Fibroblast of skin of right biceps (primary cell): ENCODE data around the gene CDKN2C.
"Not testable (repeated sequence)": the region's sequence is repeated elsewhere in the genome, so short reads cannot be mapped to it uniquely, and the experiment has no call there.

ENCODE experiments used
- DNase-seq: peaks from one replicate; pipeline ENCODE4 v3.0.0-alpha.2; 2013

Gene CDKN2C

GRCh38 chr1:50981741-50982140 is 11.7 kb downstream of the CDKN2C start:
- no peak for DNase-seq

DNA sequence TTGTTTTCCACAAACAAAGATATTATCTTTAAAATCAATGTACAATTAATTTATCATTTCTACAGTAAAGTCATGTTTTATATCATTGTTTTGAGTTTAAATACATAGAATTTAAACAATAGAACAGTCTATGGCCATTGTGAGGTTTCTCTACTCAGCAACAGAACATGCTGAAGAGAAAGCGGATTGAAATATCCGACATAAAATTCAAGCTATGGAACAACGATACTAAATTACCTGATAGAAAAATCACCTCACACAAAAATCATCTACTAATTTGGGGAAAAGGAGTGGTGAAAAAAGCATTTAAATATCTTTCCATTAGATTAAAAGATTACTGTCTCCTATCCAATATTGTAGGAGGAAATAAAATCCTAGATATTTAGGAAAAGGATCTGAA is 12.6 kb downstream of the CDKN2C start:
- no peak for DNase-seq

- DNase-seq: no peak
Measured at GRCh38 chr1:50983219-50983802, 13.3 kb downstream of the CDKN2C start.

DNA sequence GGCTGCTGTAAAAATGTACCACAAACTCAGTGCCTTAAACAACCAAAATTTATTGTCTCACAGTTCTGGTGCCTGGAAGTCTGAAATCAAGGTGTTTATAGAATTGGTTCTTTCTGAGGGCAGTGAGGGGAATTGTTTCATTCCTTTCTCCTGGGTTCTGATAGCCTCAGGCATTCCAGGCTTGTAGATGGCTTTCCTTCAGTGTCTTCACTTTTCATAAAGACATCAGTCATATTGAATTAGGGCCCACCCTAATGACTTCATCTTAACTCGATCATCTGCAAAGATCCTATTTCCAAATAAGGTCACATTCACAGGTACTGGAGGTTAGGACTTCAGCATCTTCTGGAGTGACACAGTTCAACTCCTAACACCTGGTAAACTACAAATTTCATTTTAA is 15.0 kb downstream of the CDKN2C start:
- no peak for DNase-seq

DNA sequence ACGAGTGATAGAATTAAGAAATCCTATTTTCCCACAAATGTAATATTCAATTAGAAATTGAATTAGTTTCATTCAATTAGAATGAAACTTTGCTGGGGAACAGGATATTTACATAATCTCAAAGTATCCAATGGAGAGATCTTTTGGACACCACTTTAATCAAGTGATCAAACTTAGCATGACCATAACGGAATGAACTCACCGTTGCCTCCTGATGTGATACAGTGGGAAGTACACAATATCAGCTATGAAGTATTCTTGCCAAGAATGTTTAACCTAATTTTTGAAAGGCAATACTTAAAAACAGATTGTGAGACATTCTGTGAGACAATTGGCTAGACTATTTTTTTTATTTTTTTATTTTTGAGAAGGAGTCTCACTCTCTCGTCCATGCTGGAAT is 16.6 kb downstream of the CDKN2C start:
- no peak for DNase-seq

DNA sequence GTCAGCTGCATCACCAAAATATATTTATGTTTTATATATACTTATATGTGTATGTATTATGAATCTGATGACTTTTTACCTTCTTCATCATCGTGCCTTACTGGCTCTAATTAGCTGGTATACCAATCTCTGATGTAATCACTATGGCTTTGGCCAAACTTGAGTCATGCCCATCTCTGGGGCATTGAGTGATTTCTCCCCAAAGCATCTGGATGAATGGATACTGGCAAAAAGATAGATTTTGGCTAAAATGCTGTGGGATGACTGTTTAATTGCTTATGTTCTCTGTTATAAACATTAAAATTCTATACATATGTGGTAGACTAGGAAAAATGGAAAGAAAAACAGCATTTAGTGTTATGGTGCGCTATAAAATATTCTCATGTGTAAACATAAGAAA is 19.6 kb downstream of the CDKN2C start:
- DNase-seq: peak; percentile 27

DNA sequence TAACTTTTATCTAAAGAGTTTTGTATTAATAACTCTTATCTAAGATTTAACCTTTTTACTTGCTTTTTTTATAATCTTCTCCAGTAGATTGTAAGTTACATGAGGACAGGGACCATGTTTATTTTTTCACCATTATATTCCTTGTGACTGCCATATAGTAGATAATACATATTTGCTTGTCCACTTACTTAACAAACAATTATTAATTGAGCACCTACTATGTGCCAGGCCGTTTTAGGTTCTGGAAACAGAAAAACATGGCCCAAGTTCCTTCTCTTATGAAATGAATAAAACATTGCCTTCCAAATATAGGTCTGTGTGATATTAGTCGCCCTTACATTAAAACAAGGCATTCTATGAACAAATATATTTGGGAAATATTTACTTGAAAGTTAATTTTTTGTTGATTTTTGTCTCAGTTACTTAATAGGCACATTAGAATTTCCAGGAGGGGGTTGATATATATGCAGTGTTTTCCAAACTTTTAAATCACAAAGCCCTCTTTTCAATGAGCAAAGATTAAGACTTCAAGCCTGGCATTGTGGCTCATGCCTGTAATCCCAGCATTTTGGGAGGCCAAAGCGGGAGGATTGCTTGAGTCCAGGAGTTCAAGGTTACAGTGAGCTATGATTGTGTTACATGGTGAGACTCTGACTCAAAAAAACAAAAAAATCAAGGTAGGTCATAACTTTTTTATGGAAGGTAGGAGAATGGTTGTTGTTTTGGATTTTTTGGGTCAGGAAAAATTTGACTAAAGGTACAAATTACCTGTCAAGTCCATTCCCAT is 22.7 kb downstream of the CDKN2C start:
- no peak for DNase-seq

- no peak for DNase-seq
Measured at GRCh38 chr1:50993645-50994044, 23.6 kb downstream of the CDKN2C start.

DNA sequence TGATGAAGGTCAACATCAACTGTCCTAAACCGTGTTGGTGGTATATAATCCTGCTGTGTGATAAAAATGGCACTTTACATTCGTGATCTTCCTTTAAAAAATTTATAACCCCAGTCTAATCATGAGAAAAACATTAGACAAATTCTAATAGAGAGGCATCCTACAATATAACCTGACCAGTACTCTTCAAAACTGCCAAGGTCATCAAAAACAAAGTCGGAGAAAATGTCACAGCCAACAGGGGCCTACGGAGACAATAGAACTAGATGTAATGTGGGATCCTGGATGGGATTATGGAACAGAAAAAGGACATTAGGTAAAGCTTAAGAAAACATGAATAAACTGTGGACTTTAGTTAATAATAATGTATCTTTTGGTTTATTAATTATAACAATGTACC is 25.0 kb downstream of the CDKN2C start:
- no peak for DNase-seq

DNA sequence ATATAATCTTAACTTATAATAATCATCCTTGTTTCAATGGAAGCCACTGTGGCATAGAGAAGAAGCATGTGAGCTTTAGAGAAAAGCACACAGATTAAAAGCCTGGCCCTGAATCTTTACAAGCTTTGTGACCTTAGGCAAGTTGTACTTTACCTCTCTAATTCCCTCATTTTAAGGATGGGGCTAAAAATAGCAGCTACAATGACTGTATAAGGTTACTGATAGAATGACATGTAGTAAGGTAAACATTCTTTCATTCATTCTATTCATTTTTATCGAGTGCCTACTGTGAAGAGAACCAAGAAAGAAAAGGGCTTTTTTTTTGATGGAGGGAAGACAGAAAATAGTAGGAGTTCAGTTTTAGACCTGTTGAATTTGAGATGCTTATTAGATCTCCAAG is 25.6 kb downstream of the CDKN2C start:
- DNase-seq: no peak

- DNase-seq: no peak
Measured at GRCh38 chr1:50996083-50996482, 26.0 kb downstream of the CDKN2C start.

DNA sequence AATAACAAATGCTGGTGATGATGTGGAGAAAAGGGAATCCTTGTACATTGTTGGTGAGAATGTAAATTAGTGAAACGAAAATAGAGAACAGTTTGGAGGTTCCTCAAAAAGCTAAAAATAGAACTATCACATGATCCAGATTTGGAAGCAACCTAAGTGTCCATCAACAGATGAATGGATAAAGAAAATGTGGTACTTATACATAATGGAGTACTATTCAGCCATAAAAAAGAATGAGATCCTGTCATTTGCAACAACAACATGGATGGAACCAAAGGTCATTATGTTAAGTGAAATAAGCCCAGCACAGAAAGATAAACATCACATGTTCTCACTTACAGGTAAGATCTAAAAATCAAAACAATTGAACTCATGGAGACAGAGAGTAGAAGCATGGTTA is 29.3 kb downstream of the CDKN2C start:
- not testable (repeated sequence) for DNase-seq

GRCh38 chr1:51000160-51000559 is 30.1 kb downstream of the CDKN2C start:
- no peak for DNase-seq

DNA sequence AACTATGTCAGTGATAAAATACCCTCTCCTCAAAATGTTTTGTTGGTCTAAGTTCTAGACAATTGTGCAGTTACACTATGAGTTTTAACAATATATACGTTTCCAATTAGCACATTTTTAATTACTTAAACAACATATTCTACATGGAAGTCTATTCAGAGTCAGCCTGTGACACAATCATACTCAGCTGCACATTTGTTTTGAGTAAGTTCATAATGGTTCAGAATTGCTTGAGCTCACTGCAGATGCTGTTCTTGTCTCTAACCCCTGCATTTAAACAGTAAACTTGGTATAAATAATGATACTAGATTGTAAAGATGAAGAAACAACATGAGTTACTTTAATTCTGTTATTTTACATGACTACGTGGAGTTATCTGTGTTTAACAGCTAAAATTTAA is 30.6 kb downstream of the CDKN2C start:
- no peak for DNase-seq

DNA sequence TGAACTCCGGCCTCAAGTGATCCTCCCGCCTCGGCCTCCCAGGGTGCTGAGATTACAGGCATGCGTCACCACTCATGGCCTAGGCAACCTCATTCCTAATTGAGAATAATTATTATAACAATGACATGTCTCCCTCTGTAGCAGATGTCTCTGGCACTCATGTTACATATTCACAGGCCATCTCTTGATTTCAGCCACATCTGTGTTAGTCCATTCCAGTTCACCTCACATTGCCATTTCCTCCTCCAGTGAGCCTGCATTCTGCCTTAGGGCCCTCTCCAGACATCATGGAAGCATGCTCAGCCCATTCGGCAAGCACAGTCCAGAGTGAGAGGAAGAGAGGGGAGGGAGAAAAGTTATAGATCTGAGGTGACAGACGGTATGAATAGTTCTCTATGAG is 32.5 kb downstream of the CDKN2C start:
- DNase-seq: no peak

DNA sequence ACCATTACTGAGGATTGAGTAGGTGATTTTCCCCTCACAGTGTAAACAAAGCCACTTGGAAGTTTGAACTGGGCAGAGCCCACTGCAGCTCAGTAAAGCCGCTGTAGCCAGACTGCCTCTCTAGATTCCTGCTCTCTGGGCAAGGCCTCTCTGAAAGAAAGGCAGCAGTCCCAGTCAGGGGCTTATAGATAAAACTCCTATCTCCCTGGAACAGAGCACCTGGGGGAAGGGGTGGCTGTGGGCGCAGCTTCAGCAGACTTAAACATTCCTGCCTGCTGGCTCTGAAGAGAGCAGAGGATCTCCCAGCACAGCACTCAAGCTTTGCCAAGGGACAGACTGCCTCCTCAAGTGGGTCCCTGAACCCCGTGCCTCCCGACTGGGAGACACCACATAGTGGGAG is 35.5 kb downstream of the CDKN2C start:
- DNase-seq: not testable (repeated sequence)

DNA sequence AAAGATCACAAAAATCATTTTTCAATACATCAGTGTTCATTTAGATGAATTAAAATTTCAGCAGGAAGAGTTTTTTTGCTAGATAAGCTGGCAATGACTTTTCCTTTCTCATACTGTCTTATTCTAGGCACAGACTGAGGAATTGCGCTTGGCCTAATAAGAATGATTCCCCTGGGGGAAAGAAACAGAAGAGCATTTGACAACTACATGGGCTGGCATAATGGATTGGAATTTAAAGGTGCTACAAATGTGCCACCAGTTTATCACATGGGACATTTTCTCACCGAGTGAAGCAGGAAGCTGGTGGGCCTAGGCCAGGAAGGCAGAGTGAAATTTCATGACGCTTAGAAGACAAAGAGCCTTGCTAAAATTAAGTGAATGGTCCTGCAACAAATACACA is 39.3 kb downstream of the CDKN2C start:
- no peak for DNase-seq

GRCh38 chr1:51014878-51015277 is 44.8 kb downstream of the CDKN2C start:
- no peak for DNase-seq

DNA sequence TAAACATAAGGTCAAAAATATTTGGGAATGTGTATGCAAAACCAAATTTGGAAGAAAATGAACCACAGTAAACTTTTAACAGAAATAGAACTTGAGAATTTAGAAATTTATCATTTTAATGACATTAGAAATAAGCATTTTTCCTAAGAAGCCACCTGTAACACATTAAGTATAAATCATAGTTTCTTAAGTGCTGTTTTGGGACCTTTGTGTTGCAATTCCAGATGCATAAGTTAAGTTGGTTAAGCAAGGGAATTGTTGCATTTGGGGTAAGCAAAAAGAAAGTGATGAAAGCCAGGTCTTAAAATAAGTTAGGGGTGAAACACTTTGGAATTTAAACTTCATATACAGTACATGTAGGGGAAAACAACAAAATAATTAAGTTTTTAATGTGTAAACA is 49.8 kb downstream of the CDKN2C start:
- no peak for DNase-seq
